NCI-H1436 treated with DMSO at 0.1 percent for 48 hours (cell line): ENCODE measurements around the gene CD180.

ENCODE experiments used
- DNase-seq: peaks from one replicate; lab custom pipeline; 2025; lab: John Stamatoyannopoulos, UW

CD180 gene

DNA sequence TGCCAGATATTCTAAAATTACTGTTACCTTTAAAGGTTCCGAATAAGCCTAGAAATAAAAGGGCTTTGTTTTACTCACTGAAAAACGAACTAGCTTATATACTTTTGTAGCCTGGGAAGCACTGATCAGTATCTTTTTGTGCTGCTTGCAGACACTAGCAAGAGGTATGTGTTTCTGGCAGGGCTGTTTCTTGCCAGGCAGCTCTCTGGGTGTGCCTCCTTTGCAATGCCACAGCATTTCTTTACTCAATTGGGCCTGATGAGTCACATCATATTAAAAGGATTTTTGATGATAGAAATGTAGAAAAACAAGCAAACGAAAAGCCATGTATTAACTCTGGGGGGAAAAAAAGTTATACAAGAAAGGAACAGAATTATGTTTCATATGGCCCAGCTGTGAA, 35.6 kb downstream of the CD180 start:
- no peak for DNase-seq

DNA sequence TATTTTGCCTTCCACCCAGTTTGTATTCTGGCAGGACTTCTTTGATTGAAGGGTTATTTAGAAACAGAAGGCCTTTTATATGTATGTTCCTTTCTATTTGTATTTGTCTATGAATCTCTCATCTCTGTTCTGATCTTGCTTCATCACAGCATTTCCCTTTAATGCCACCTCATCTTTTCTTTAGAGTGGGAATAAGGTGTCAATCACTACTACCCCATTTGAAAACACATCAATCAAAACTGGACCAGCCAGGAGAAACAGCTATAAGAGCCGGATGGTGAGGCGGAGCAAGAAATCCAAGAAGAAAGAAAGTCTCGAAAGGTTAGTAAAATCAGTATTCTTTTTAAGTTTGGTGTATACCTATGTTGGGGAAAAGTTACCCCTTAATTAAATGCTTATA, 36.3 kb downstream of the CD180 start:
- no peak for DNase-seq

DNA sequence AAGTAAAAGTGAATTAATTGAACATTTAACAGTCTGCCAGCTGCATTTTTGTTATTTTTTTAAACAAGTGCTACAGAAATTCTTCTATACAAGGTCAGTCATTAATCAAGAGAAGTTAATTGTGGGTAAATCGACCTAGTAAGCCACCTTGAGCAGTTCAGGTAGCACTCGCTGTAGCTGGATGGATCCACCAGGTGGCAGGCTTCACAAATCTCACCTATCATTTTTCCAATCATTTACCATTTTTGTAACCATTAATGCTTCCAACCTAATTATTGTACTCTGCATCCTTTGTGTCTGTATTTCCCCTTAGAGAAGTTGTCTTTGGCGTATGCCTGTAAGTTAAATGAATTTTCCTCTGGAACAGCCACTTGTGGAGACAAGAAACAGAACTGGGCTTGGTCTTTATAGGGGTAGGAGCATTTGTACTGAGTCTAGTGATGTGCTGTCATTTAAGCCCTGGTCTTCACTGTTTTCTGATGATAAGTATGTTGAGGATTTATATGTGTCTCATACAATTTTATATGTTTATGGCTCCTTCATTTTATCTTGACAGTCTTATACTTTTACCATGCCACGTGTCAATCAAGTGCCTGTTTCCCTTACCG, 39.5 kb downstream of the CD180 start:
- DNase-seq: no peak

DNA sequence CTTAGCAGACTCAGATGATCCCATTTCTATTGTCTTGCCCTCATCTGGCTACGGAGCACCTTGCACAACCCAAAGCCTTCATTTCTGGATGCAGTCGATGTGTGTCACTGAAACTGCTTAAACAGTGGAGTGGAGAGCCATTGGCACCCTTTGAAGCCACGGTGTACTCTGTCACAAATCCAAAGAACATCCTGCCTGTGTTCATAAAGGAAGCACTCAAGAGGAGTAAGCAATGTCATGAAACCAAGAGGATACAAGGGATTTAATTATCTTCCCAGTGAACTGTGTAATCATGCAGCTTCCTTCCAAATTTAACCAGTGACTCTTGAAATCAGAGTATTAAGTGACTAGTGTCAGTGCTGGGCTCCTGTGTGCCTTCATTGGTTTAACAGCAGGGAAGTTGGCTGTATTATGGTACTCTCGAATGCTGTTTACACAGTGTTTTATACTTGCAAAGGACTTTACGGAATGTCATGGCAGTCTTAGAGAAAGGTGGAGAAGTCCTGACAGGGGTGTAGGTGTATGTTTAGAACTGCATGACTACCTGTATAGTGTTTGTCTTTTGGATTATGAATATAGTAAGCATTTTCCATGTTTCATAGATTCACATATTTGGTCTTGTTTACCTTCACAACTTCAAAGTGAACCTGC, 41.9 kb downstream of the CD180 start:
- no peak for DNase-seq

DNA sequence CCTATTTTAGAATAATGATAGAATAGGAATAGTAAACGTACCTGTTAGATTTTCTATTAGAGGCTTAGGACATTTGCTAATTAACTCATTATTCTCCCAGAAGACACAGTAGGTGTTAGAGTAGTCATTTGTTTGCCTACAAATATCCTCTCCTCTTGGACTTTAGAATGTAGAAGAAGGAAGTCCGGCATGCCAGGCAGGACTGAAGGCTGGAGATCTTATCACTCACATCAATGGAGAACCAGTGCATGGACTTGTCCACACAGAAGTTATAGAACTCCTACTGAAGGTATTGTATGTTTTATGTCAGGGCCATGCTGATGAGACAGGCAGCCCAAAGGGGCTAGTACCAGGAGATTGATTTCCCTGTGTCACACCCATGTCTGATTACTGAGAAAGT, 43.3 kb downstream of the CD180 start:
- no peak for DNase-seq

DNA sequence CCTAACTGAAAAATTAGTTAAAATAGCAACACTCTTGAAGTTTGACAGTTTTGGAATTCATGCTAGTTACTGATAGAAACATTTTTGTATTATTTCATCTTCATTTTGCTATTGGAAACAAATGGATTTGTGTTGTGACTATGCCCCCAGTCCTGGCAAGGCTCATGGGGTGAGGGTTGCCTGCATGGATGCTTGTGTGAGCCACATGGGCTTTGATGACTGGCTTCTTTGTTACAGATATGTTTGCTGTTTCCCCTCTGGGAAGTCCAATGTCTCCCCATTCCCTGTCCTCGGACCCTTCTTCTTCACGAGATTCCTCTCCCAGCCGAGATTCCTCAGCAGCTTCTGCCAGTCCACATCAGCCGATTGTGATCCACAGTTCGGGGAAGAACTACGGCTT, 44.2 kb downstream of the CD180 start:
- DNase-seq: no peak

DNA sequence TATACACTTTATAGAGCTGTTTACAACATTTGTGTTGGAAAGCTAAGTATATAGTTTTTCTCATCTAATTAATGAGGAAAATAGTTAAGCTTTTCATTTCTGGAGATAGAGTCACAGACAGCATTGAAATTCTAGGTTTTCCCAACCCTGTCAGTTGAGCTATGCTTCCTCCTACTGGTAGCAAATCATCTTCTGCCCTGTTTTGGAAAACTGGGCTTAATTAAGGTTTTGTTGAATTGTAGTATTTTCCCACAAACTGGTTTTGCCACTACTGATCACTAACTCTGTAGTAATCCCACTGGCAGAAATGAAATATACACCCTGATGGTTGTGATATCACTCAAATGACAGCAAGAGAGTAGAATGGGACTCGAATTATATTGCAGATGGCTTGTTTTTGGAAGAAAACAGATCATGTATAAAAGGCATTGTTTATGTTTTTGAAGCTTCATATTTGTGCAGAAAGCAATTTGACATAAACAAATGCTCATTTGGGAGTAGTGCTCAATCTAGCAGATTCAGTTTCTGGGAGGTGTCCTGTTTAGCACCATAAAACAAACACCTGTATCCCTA, 46.6 kb downstream of the CD180 start:
- DNase-seq: no peak

DNA sequence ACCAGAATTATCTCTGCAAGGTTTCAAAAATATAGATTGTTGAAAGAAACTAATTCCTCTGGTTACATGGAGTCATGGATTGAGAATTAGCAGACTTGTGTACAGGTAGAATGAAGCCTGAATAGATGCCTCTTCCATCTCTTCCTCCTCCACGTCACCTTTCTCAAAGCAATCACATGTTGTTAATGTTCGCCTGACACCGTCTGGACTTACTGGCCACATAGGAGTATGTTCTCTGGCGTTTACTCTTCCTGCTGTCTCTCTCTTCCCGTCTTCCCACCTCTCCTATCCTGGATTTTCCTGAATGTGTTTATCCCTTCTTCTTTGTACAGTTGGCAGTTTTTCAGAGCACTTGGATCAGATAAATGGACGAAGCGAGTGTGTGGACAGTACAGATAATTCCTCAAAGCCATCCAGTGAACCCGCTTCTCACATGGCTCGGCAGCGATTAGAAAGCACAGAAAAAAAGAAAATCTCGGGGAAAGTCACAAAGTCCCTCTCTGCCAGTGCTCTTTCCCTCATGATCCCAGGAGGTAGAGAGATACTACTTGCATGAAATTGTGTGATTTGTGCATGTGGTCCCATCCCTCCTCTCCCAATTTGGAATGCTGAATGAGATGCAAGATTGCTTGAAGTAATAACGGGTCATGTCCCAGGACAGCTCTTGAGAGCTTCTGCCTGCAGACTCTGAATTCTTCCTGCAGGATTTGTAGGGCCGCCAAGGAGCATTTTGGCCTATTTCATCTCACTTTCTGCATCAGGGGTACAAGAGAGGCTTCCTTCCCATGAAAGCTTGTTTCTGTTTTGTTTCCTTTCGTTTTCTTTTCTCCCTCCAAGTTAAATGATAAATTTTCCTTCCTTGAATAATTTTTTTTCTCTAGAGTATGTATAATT, 47.3 kb downstream of the CD180 start:
- DNase-seq: no peak

DNA sequence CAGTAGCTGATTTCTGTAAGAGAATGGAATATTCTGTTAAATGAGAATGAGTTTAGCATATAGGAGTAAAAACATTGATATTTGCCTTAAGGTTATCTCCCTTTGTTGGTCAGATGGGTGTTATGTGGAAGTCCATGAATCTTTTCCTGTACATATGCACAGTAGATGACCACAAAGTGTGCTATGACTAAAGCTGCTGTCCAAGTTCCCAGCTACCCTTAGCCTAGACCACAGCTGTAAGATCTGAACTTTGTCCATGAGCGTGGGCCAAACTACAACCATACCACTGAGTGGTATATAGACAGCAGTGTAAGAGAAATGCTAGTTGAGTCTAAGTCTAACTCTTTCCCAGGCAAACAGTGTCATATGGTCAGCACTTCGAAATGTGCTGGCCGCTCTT, 48.8 kb downstream of the CD180 start:
- DNase-seq: no peak

DNA sequence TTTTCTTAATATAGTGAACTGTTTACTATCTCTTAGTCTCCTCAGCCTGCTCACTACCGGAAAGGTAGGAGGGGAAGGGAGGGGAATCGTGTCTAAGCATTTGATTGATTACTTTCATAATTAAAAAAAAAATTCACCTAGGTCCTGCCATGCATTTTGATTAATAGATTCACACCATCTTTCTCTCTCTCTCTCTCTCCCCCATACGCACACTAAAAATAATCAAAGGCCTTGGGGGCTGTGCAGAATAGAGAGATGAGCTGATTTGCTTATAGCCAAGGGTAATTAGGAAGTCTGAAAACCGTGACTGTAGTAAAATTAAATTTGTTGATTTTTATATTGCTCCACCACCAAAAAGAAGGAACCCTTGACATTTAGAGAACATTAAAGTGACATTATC, 49.6 kb downstream of the CD180 start:
- no peak for DNase-seq

DNA sequence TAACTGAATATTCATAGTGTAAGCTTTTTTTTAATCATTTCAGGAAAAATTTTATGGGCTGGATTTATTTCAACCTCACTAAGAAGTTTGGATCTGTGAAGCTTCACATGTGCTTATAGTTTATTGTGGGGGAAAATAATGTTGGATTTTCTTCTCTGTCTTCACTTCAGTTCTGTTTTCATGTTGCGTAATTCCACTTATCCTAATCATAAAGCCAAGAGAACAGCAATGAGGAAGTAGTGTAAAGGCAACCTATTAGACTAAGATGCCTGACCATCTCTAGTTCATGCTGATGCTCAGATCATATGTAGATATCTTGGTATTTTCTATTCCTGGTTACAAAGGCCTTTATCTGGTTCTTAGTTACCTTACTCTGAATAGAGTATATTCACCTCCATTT, 50.0 kb downstream of the CD180 start:
- no peak for DNase-seq

DNA sequence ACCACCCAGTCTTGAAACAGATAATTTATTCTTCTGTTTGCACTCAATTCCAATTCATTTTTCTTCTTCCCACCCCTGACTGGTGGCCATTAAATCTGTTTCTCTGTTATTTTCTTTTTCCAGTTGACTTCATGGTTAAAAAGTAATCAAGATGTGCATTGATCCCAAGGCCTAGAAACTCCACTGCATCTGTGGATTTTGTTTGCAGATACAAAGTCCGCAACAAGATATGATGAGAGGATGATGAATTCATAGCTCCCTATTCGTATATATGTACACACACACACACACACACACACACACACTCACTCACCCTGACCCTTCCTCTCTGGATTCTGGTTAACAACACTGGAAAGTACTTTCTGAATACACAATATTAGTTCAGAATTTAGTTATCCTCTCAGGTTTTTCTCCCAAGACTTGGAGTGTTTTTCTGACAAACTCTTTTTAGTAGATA, 52.4 kb downstream of the CD180 start:
- no peak for DNase-seq

DNA sequence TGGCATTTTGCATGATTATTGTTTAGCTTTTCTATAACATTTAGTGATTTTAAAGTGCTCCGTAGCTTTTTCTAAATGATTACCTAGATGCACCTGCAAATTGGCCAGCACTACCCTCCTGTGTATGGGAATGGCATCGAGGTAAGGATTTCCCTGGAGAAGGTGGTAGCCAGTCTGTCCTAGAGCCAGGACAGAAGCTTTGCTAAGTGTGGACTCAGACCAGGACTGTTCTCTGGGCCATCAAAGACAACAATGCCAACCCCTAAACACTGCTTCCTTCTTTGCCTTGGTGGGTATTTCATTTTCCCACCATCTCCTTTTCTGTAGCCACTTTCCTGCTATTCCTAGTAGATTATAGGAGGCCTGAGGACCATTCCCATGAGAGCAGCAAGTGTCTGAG, 53.0 kb downstream of the CD180 start:
- DNase-seq: no peak

DNA sequence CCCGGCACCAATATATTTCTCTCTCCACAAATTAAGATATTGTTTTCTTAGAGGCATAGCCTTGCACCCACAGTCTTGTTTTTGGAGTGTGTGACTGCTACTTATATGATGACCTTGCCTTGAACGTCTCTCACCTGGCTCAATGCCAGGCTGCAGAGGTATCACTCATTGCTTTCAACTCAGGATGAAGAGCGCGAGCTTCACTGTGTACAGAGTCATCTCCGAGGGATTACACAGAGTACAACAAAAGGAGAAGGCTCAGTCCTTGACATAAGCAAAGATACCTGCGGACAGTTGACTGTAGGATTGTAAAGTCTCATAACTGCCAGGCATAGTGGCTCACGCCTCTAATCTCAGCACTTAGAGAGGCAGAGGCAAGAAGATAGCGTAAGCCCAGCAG, 53.8 kb downstream of the CD180 start:
- no peak for DNase-seq

DNA sequence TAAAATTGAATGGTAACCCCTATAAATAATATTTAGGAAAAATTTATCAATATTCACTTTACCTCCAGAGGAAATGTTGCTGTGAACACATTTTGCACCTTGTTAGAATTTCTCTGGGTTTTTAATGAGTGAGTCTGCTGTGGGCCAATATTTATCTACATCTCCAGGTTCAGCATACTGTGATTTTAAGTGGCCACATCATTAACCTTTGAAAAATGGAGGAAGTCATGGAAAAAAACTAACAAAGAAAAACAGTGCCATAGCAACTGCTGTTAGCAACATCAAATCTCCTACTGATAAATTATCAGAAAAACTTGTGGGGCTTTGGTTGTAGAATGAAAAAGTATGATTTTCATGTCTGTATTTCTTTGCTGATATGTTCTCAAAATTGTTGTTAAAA, 55.0 kb downstream of the CD180 start:
- DNase-seq: no peak

DNA sequence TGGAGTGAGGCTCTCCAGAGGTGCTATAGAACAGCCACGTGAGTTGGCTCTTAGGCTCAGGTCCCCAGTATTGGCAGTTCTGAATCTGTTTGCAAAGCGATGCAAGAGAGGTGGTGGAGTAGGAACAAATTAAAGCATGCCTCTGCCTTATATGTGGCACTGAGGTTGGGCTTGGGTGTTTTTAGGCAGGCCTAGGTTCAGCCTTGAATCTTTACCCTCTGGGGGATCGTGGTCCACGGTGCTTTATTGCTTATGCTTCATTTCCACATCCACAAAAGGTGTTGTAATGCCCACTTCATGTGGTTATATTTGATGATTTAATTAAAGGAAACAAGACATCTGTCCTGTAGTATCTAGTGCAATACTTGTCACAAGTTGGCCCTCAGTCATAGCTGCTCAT, 56.2 kb downstream of the CD180 start:
- DNase-seq: no peak

DNA sequence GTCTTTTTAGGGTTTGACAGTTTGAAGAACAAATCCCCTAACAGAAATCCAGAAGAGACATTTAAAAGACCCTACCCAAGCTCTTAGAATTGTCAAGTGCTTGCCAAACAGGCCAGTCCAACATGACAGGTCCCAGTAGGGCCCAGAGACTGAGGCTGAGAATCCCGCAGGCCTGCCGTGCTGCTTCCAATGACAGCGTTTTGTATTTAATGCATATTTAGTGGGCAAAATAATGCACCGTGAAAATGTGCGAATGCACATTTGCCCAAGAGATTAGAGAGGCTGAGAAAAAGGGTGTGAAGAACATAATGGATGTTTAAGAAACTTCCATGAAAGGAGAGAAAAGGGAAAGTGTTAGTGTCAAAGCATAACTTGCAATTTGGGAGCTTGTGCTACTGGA, 57.6 kb downstream of the CD180 start:
- DNase-seq: no peak

DNA sequence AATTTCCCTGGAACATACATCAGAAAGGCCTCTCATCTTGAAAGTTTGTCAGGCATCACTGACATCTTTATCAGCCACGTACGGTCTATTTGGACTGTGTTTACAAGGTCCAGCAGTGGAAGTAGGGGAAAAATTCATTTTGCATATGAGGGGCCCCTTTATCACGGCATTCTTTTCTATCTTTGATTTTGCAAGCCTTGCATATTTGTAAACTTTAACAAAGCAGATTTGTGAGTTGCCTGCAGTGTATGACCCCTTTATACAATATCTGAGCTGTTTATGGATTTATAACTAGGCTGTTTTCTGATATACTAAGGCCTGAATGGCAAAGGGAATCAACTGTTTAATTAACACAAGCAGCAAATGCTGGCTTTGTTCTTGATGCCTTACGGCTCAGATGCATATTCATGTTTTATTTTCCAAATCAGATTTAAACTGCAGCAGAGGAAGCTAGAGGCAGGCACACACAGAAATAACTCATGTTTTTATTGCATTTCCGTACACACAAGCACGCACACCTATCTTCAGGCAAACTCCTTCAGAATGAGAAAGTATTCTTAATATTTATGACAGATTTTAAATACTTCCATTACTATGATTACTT, 61.1 kb downstream of the CD180 start:
- DNase-seq: no peak

DNA sequence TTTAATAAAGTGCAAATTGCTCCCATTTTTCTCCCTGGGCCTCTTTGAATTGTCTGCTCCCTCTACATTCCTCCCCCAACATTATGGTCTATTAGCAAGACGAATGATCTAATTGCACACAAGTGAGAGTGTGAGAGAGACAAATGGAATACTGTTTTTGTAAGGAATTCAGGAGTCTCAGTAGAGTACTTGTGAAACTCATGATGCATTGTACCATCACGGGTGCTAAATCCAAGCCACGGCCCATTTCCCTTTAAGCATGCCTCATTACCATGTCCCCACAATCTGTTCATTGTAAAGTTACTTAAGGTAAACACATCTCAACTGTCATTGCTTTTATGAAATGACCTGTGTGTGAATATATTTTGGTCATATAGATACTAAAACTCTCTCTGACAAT, 62.8 kb downstream of the CD180 start:
- peak; percentile 18 for DNase-seq

DNA sequence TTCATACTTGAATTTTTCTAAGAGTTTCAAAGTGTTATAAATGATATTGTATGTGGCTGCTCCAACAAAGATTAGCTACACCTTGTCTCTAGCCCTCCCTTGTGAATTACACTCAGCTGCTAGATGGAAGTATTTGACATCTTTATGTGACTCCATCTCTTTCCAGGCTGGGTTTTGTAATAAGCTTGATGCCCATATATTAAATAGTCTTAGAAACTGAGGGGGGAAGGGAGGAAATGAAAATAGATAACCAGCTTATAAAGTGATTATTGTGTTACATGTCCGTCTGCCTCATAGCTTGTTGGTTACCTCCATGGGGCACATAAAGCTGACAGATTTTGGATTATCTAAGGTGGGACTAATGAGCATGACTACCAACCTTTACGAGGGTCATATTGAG, 63.4 kb downstream of the CD180 start:
- no peak for DNase-seq

DNA sequence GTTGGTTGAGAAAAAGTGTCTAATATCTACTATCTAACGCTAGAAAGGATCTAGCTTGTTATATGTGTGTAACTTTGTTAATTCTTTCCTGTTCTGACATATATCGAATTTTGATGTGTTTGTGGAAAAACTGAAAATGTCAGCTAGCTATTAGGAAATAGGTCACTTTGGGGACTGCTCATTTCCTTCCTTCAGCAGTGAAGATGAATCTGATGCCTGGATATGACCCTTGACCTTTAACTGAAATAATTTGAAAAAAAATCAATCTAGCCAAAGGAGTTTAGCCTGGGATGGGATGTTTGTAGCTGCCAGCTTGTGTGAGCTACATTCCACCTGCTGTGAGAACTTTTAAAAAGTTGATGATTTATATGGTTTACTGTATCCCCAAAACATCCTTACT, 66.8 kb downstream of the CD180 start:
- no peak for DNase-seq
